Left lung (tissue), 10 donors: Measurements from ENCODE around the gene TUBGCP5. TPM values are rescaled to one million over a fixed set of nuclear protein-coding genes. Genes with fewer than 3 reads are reported as not detected.
A peak's percentile ranks its signal among the peaks of the same experiment; 100 is the strongest.

Source experiments
- ATAC-seq: fragments of 200-7000 bp; cut with Tn5 transposase; one replicate; pipeline ENCODE4 v1.9.1; 2020; ENCODE audit warnings: moderate library complexity
- DNase-seq, 4 donors: peaks; one replicate each; pipeline ENCODE4 v3.0.0-alpha.2; 2013 to 2020
- H3K27ac ChIP-seq, 2 donors: fragments of 200-600 bp; sonication (generic) in 1 of 2; one replicate each; pipeline versions ENCODE4 v1.5.0 to v1.8.0; 2020 to 2021
- H3K27me3 ChIP-seq, 2 donors: fragments of 200-600 bp; sonication (generic) in 1 of 2; one replicate each; pipeline versions ENCODE4 v1.5.0 to v1.8.0; 2020 to 2021
- H3K36me3 ChIP-seq, 2 donors: fragments of 200-600 bp; sonication (generic) in 1 of 2; one replicate each; pipeline versions ENCODE4 v1.5.0 to v1.8.0; 2020 to 2021
- H3K4me1 ChIP-seq, 2 donors: fragments of 200-600 bp; one replicate each; pipeline ENCODE4 v1.8.0; 2021
- H3K4me3 ChIP-seq, 2 donors: fragments of 200-600 bp; sonication (generic) in 1 of 2; one replicate each; pipeline versions ENCODE4 v1.5.0 to v1.8.0; 2020 to 2021; ENCODE audit warnings: mild to moderate bottlenecking in 1 of 2
- H3K9me3 ChIP-seq, 2 donors: fragments of 200-600 bp; sonication (generic) in 1 of 2; one replicate each; pipeline versions ENCODE4 v1.5.0 to v1.8.0; 2020 to 2021
- CTCF ChIP-seq, 2 donors: fragments of 200-600 bp; sonication (generic) in 1 of 2; IDR thresholded peaks; one replicate each; pipeline versions ENCODE4 v1.5.0 to v1.8.0; 2021; ENCODE audit warnings: antibody characterized with exemption in 2 of 2
- intact Hi-C, 2 donors: fragments of 100-400 bp; cut with DNase I; formaldehyde crosslinking; loops; one replicate each; pipeline versions ENCODE4 v1.11.2 to v1.14.2; 2022
- polyA plus RNA-seq, 6 donors: library from polyadenylated mRNA; unstranded; fragments of 120-200 nt; gene quantifications; one replicate each; pipeline ENCODE4 v1.2.1, GENCODE V29; 2013; ENCODE audit not compliant: insufficient read length in 6 of 6
- total RNA-seq, 2 donors: library from RNA; stranded (reverse); fragmentation: NEBNext Ultra II Directional; extraction: Animal tissue kit (Norgen Biotek cat#: 25700); gene quantifications; one replicate each; pipeline ENCODE4 v1.2.1, GENCODE V29; 2021
- donor health status: DM: no; HTN: yes; CAD: no.
- donor health status: DM: no; HTN: no; CAD: no.

TUBGCP5 gene
- total and polyA plus RNA-seq, 8 donors = 13.1 to 41.4 (median 32.6) TPM

GRCh38 chr15:22952796-22953579, 86.4 kb downstream of the TUBGCP5 start:
- no peaks in the 10 kb centered on the region for H3K36me3 ChIP-seq
- no peaks in the 10 kb centered on the region for H3K27me3 ChIP-seq
- no peaks in the 10 kb centered on the region for H3K9me3 ChIP-seq
- DNase-seq (peak in 1 of 4 donors; percentile 48), ATAC-seq (no peak)
- intact Hi-C loops = no loop called here
- H3K4me1 ChIP-seq = peaks cover 13 to 82% of the 10 kb centered on the region in 2 donors
- H3K4me3 ChIP-seq = no peak overlapping the region
- no peak for TF ChIP-seq CTCF (IDR thresholded peaks at IDR 0.05)
- H3K27ac ChIP-seq = no peak overlapping the region

GRCh38 chr15:22951381-22952280, 87.7 kb downstream of the TUBGCP5 start:
- peaks cover 0 to 7% of the 10 kb centered on the region in 2 donors for H3K36me3 ChIP-seq
- H3K4me3 ChIP-seq = no peak overlapping the region
- TF ChIP-seq CTCF (IDR thresholded peaks at IDR 0.05) = no peak
- peaks cover 13 to 82% of the 10 kb centered on the region in 2 donors for H3K4me1 ChIP-seq
- intact Hi-C loops = no loop called here
- no peak for DNase-seq
- H3K27ac ChIP-seq = peak overlapping the region in 1 of 2 donors; percentile 16
- no peaks in the 10 kb centered on the region for H3K9me3 ChIP-seq
- no peaks in the 10 kb centered on the region for H3K27me3 ChIP-seq
- no peak for ATAC-seq

GRCh38 chr15:22951031-22951380, 88.4 kb downstream of the TUBGCP5 start:
- Histone ChIP-seq H3K9me3 (no peaks in the 10 kb centered on the region), H3K36me3 (peaks cover 0 to 13% of the 10 kb centered on the region in 2 donors), H3K4me1 (peaks cover 11 to 76% of the 10 kb centered on the region in 2 donors), H3K4me3 (no peak overlapping the region), H3K27me3 (no peaks in the 10 kb centered on the region), H3K27ac (peak overlapping the region; percentile 3 to 61)
- no peak for DNase-seq
- intact Hi-C loops = no loop called here
- no peak for TF ChIP-seq CTCF (IDR thresholded peaks at IDR 0.05)
- ATAC-seq = no peak

GRCh38 chr15:22950256-22950990, 88.9 kb downstream of the TUBGCP5 start:
- Histone ChIP-seq H3K4me3 (no peak overlapping the region), H3K27me3 (no peaks in the 10 kb centered on the region), H3K27ac (peak overlapping the region; percentile 3 to 61), H3K9me3 (no peaks in the 10 kb centered on the region), H3K4me1 (peaks cover 9 to 70% of the 10 kb centered on the region in 2 donors), H3K36me3 (peaks cover 0 to 18% of the 10 kb centered on the region in 2 donors)
- DNase-seq = no peak
- intact Hi-C loops = no loop called here
- TF ChIP-seq CTCF (IDR thresholded peaks at IDR 0.05) = no peak
- ATAC-seq = no peak

Other genes starting within 250 kb of the TUBGCP5 start
- 10 to 100 TPM; 52.9 to 69.0 TPM for gene NIPA2, start 200.9 kb downstream of the TUBGCP5 start, total RNA-seq
- 10 to 100 TPM; 38.3 to 51.0 (median 42.6) TPM for gene NIPA2, start 200.9 kb downstream of the TUBGCP5 start, polyA plus RNA-seq
- gene CYFIP1, start 59.2 kb downstream of the TUBGCP5 start, total RNA-seq = 100 to 1,000 TPM; 141 to 164 TPM
- gene CYFIP1, start 59.2 kb downstream of the TUBGCP5 start, polyA plus RNA-seq = 10 to 100 TPM; 85.6 to 98.8 (median 90.4) TPM
- gene GOLGA6L1, start 97.3 kb upstream of the TUBGCP5 start, total RNA-seq = not detected
- gene GOLGA6L1, start 97.3 kb upstream of the TUBGCP5 start, polyA plus RNA-seq = not detected